Hematopoietic multipotent progenitor cell treated with erythropoietin and hydrocortisone succinate and interleukin-3 and kit ligand, for 4 days (in vitro differentiated cells): Measurements from ENCODE around the gene CKAP4.

Source experiments
- DNase-seq: peaks from one replicate; pipeline ENCODE4 v3.0.0-alpha.2; 2015

Gene CKAP4

DNA sequence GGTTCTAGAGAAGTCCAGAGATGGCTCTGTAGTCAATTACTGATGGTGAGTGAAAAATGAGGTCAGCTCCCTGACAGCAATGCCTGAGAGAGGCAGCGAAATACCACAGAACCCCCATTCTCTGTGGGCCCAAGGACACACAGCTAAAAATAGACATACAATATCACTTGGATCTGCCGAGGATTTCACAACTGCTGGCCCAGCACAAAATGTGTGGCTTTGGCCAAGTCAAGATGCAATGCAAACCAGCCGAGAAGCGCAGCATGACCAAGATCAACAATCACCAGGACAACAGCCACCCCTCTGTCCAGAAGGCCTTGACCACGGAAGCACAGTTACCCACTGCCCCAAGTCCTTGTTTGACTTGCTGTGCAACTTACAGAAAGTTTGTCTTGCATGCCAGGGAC is 52.2 kb downstream of the CKAP4 start:
- DNase-seq = peak; percentile 53

DNA sequence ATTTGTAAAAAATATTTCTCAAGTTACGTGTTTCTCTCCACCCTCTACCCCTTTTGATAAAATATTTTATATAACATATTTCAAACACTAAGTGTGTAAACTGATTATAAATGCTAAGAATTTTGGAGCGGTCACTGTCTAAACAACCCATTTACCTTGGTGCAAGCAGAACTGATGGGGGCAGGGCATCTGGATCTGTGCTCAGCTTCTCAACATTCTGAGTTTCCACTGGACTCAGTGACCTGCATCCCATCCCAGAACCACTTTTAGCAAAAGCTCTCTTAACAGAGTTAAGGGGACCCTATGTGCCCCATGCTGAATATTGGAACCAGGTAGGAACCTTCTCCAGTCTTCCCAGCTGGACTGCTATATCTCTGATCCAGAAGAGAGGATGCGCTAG is 53.5 kb downstream of the CKAP4 start:
- DNase-seq = no peak

GRCh38 chr12:106193394-106194215 is 54.2 kb downstream of the CKAP4 start:
- no peak for DNase-seq

DNA sequence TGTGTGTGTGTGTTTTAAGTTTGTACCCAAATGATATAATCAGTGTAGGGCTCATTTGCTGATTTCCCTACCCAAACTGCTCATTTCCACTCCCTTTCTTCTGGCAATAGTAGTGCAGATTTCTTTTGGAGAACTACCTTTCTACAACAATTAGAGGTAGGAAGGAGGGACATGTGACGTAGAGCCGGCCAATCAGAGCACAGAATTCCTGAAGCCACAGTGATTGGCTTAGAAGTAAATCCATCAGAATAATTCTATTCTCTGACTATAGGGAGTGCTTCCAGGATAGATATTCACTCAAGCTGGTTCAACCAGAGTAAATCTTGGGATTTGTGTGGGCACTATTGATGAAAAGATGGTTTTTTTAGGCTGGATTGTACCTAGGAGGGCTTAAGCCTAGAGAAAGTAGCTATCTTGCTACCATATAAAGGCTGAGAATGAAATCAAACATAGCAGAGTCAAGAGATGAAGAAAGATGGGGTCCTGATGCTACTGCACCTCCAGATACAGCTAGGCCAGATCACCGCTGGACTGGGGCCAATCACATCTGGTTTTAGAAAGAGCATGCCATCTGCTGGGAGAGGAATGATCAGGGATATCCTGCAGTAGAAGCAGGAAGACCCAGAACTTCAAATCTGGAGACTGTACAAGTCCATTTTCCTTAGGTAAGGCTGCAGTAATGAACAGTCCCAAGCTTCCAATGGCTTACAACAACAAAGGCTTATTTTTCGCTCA is 55.0 kb downstream of the CKAP4 start:
- no peak for DNase-seq

DNA sequence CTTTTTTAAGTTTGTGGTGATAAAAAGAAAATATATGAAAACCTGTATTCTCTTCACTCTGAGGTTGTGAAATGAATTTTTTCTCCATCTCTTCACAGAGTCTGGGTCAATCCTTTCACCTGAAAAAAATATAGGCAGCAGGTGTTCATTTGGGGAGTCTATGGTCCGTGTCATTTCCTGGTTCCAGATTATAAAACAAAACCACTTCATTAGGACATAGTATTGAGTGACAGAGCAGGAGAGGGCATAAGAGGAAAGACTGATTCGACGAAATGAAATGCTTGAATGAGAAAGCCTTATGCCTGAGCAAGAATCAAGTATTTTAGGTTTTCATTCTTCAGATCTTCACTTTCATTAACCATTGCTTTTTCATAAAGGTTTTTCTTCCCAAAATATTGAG is 57.2 kb downstream of the CKAP4 start:
- DNase-seq = no peak

DNA sequence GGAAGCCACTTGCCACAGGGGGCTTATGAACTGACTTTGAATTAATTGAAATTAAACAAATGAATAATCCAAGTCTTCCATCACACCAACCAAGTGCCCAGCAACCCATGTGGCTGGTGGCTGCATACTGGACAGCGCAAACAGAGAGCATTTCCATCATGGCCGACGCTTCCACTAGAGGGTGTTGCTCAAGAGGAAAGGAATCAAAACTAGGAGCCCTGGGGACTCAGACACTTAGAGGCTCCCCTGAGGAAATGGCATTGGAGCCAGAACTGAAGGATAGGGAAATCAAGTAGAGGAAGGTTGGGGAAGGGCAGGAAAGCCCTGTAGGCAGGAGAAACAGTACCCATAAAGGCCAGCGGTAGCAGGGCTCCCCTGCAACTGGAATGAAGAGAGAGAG is 58.5 kb downstream of the CKAP4 start:
- DNase-seq = no peak

- DNase-seq = no peak
These were observed 59.6 kb downstream of the CKAP4 start for GRCh38 chr12:106188256-106188655.
